H1 (cell line): ENCODE measurements around the gene FANCM. TPM values are rescaled to one million over a fixed set of nuclear protein-coding genes. Genes with fewer than 3 reads are reported as not detected.

Experiments
- EZH2 ChIP-seq: fragments of 200-600 bp; sonication (generic); IDR thresholded peaks from 2 replicates; pipeline ENCODE4 v1.7.1; 2012; ENCODE audit warnings: low read depth, mild to moderate bottlenecking, moderate library complexity, low read length, inconsistent platforms; ENCODE audit not compliant: severe bottlenecking
- HDAC2 ChIP-seq, 2 experiments: fragments of 300-600 bp in 1 of 2; sonication (generic) in 1 of 2; IDR thresholded peaks; 2 replicates each; pipeline ENCODE4 v1.6.1; 2011 to 2012; ENCODE audit warnings: low read depth in 2 of 2, low read length in 2 of 2, mild to moderate bottlenecking in 2 of 2, moderate library complexity in 2 of 2, borderline replicate concordance in 1 of 2, inconsistent platforms in 1 of 2
- RFX5 ChIP-seq: IDR thresholded peaks from 2 replicates; pipeline ENCODE4 v1.6.1; 2011; ENCODE audit warnings: low read depth, low read length, improper control_type of control experiment, borderline replicate concordance
- SP2 ChIP-seq: IDR thresholded peaks from 2 replicates; pipeline ENCODE4 v1.6.1; 2012; ENCODE audit warnings: mild to moderate bottlenecking, low read length, inconsistent platforms
- polyA plus RNA-seq, 7 experiments: library from polyadenylated mRNA; depleted of rRNA in 3 of 7; stranded (reverse) in 5 of 7; unstranded in 2 of 7; fragments of >200 nt in 5 of 7; fragments of 200-250 nt in 2 of 7; gene quantifications; 1 replicate in 5 of 7; 2 replicates in 1 of 7; 4 replicates in 1 of 7; pipeline versions ENCODE4 v1.2.1 to v1.2.3, GENCODE V29; 2011 to 2013; ENCODE audit warnings: missing spikeins in 2 of 7, mixed read lengths in 2 of 7
- total RNA-seq: library from RNA; stranded (reverse); fragmentation: NEBNext Ultra II Directional; extraction: Animal tissue kit (Norgen Biotek cat#: 25700); gene quantifications from 2 replicates; pipeline ENCODE4 v1.2.1, GENCODE V29; 2021

The FANCM gene
- total and polyA plus RNA-seq, 2 of the 8 experiments (the other 6 are each of a cell fraction or from before 2014, with no cell fraction given) = 3.2 to 10.5 TPM

DNA sequence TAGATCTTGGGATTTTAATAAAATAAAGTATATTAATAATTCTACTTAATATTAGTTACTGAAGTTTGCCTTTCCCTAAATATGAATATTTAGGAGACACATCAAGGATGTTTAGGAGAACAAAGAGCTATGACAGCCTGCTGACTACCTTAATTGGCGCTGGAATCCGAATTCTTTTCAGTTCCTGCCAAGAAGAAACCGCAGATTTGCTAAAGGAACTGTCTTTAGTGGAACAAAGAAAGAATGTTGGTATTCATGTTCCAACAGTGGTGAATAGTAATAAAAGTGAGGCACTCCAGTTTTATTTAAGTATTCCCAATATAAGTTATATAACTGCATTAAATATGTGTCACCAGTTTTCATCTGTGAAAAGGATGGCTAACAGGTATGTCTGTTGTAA, 62.8 kb downstream of the FANCM start (continued):
- no peak for TF ChIP-seq RFX5
- no peak for TF ChIP-seq EZH2
- no peak for TF ChIP-seq SP2
- TF ChIP-seq HDAC2 (IDR thresholded peaks at IDR 0.05; ENCODE audit: borderline replicate concordance in 1 of 2, low read depth in 2 of 2, low read length in 2 of 2) = no peak
